ENCODE results near the gene KCNK17.

KCNK17 gene

DNA sequence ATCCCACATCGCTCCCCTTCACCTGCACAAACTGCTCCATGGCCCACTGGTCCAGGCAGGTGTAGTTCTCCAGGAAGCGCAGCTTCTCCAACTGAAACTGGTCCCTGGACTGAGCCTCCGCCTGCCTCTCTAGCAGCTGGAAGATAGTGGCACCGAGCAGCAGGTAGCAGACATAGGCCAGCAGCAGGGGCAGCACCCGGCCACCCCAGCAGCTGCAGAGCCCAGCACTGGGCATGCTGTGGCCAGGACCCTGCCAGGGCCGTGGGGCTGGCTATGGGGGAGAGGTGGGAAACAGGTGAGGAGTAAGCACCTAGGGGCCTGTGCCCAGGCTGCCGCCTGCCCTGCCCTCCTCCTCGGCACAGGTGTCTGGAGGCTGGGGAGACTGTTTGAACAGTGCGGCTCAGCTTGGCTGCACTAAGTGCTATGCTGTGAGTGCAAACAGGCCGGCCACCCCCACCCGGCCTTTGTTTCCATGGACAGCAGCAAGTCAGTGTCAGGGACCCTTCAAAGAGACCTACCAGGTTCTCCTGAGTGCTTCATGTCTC, 8.2 kb upstream of the KCNK17 start, which contains the start of gene KCNK16:
TSS of gene KCNK16 (minus strand) at position 397 of the 545 bp plus-strand sequence. CDS start at position 235, 162 bp downstream.
- TF ChIP-seq CTCF (IDR thresholded peaks at IDR 0.05) (no peak), ZFX (IDR thresholded peaks at IDR 0.05; ENCODE audit: borderline replicate concordance) (no peak)
- H3K27ac ChIP-seq: no peak within 1 kb of the TSS

DNA sequence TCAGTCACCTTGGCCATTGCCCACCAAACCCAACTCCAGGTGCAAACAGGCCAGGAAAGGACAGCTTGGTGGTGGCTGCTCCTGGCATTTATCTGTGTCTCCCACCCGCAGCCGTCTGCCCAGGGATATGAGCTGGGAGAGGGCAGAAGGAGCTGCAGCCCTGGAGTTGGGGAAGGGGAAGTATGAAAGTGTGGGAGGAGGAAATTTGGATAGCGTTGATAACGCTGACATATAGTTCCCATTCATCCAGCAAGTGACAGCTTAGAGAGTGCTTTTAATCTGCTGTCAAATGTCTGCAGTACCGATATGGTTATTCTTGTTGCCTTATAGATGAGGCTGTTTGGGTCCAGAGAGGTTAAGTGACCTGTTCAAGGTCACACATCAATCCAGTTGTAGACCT, 7.5 kb upstream of the KCNK17 start:
- H3K27ac ChIP-seq: no peak overlapping the region
- TF ChIP-seq ZFX (IDR thresholded peaks at IDR 0.05; ENCODE audit: borderline replicate concordance): no peak
- TF ChIP-seq CTCF (IDR thresholded peaks at IDR 0.05): no peak

DNA sequence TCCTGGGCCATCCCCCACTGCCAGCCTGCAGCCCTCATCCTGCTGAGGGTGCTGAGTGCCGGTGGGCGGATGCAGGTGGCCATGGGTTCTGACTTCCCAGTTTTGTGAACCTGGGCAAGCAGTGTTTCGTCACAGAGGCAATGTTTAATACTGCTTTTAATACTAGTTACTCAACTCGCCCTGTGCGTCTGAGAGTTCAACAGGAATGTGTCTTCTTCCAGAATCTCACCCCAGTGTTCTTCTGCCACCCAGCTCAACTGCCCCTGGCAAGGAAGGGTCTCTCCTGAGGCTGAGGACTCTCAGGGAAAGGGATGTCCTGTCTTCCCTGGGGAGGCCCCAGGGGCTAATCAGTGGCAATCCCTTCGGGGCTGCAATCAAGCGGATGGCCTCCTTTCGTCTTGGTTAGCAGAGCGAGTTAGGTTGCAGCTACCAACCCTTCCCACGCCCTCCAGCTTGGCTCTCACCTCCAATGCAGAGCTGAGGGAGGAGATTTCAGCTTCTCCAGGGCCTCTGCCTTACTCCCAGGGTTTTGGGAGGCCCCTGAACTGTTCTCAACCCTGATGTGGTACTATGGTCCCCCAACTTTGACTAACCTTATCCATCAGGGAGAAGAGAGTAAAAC, 6.3 kb upstream of the KCNK17 start:
- TF ChIP-seq CTCF (IDR thresholded peaks at IDR 0.05): no peak
- no peak for TF ChIP-seq ZFX (IDR thresholded peaks at IDR 0.05; ENCODE audit: borderline replicate concordance)
- H3K27ac ChIP-seq: no peak overlapping the region

DNA sequence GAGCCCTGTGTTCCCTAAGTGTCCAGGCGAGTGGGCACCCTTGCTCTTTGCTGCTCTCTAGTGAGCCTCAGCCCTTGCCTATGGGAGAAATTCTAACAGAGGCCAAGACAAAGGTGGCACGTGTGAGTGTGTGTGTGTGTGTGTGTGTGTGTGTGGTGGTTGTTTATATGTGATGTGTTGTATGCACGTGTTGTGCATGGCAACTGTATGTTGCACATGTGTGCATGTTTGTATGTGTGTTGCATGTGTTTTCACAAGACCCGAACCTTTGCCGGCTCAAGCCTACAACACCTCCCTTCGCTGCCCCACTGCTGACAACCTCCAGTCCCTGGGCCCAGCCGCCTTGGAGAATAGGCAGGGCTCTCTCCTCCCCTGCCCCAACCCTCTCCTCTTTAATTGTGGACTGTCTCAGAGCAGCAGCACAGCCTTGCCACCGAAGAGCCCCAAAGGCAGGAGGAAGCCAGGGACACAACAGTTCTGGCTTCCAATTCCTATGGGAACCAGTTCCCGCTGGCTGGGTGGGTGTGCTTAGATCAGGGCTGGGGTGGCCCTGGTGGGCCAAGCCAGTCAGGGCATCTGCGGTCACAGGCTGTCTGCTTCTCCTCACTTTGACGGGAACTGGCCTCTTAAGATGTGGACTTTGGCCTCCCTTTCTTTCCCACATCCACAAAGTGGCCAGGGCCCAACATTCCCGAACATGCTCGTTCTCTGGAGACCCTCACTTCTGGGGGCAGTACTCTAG, 5.6 kb upstream of the KCNK17 start:
- no peak for TF ChIP-seq CTCF (IDR thresholded peaks at IDR 0.05)
- no peak for TF ChIP-seq ZFX (IDR thresholded peaks at IDR 0.05; ENCODE audit: borderline replicate concordance)
- no peak overlapping the region for H3K27ac ChIP-seq

DNA sequence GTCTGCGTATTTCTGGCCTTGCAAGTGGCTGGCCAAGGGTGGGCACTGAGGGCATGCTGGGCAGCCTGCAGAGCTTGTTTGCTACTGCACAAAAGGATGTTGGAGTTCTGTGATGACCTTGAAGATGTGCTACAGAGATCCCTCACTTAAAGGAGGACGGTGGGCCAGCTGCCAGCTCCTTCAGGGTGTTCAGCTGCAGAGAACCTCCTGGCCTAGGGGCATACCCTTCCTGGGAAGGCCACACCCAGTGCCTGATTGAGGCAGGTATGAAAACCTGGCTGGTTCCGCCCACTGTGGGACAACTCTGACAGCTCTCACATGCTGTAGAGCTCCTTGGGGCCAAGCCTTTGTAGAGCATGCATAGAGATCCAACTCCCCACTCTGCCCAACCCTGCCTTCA, 3.0 kb upstream of the KCNK17 start:
- H3K27ac ChIP-seq: no peak overlapping the region
- TF ChIP-seq ZFX (IDR thresholded peaks at IDR 0.05; ENCODE audit: borderline replicate concordance): no peak
- no peak for TF ChIP-seq CTCF (IDR thresholded peaks at IDR 0.05)

GRCh38 chr6:39313526-39314272, 520 bp downstream of the KCNK17 start:
- H3K27ac ChIP-seq: no peak overlapping the region
- no peak for TF ChIP-seq ZFX (IDR thresholded peaks at IDR 0.05; ENCODE audit: borderline replicate concordance)
- peak; percentile 24; the same call in 1 of the 2 replicates for TF ChIP-seq CTCF (IDR thresholded peaks at IDR 0.05)
